ENCODE measurements around the gene C5orf58. TPM values are rescaled to one million over a fixed set of nuclear protein-coding genes. Genes with fewer than 3 reads are reported as not detected.

C5orf58 gene
- total and polyA plus RNA-seq, 9 of the 15 experiments (the other 6 are each of a cell fraction or from before 2014, with no cell fraction given), result 1.5 to 7.6 (median 5.3) TPM

GRCh38 chr5:170238456-170239196 is 5.8 kb downstream of the C5orf58 start:
- ChIA-PET CTCF (ENCODE audit: low intra/inter-chr PET ratio) (no interaction called here), POLR2A (no interaction called here)
- Histone ChIP-seq H2AFZ (ENCODE audit: low read depth, low read length) (no peak overlapping the region), H3K79me2 (ENCODE audit: control insufficient read depth, insufficient read depth, low read length) (no peaks in the 10 kb centered on the region), H4K20me1 (replicated peaks; ENCODE audit: control insufficient read depth, insufficient read depth, low read length) (no peaks in the 10 kb centered on the region), H3K4me2 (ENCODE audit: insufficient read depth, low read length) (no peak overlapping the region), H3K4me3 (no peak overlapping the region), H3K27me3 (ENCODE audit: control insufficient read depth in 2 of 2, insufficient read depth in 2 of 2, low read length in 2 of 2) (no peaks in the 10 kb centered on the region), H3K9me3 (replicated peaks; ENCODE audit: control insufficient read depth, insufficient read depth, low read depth, low read length) (no peaks in the 10 kb centered on the region), H3K9me1 (ENCODE audit: control insufficient read depth, insufficient read depth, low read length) (no peaks in the 10 kb centered on the region), H3K27ac (ENCODE audit: extremely low read depth, low read depth, low read length) (no peak overlapping the region), H3K4me1 (replicated peaks in 1 of 2; ENCODE audit: control insufficient read depth in 2 of 2, insufficient read depth in 2 of 2, low read length in 2 of 2) (peaks cover 0 to under 1% of the 10 kb centered on the region in 2 experiments; a peak in 1 of 5 replicates), H3K9ac (ENCODE audit: insufficient read depth in 1 of 2, low read depth in 2 of 2, low read length in 2 of 2) (no peak overlapping the region), H3K36me3 (ENCODE audit: control insufficient read depth, insufficient read depth, low read length) (no peaks in the 10 kb centered on the region)
- FAIRE-seq (no peak), ATAC-seq (no peak), DNase-seq (ENCODE audit: extremely low read depth in 1 of 4, low spot score in 3 of 4) (no peak)
- BruUV-seq (replicated peaks), result no TSS peak
- TF ChIP-seq ZBTB33 (CRISPR knock-in tag; IDR thresholded peaks at IDR 0.05) (no peak), BRCA1 (IDR thresholded peaks at IDR 0.05) (no peak), BRCA1 (CRISPR knock-in tag; IDR thresholded peaks at IDR 0.05) (no peak), ZFP30 (CRISPR knock-in tag; IDR thresholded peaks at IDR 0.05; ENCODE audit: borderline replicate concordance) (no peak), CEBPG (CRISPR knock-in tag; IDR thresholded peaks at IDR 0.05) (no peak), CEBPG (tag; conservative IDR thresholded peaks at IDR 0.05 in 1 of 2, IDR thresholded peaks at IDR 0.05 in 1 of 2) (no peak), PHF21A (IDR thresholded peaks at IDR 0.05; ENCODE audit: borderline replicate concordance, low read depth) (no peak), TEAD1 (CRISPR knock-in tag; IDR thresholded peaks at IDR 0.05) (no peak), ZNF655 (CRISPR knock-in tag; IDR thresholded peaks at IDR 0.05) (no peak), PTTG1 (tag; IDR thresholded peaks at IDR 0.05; ENCODE audit: low read depth) (no peak), PHF20 (IDR thresholded peaks at IDR 0.05; ENCODE audit: partially characterized antibody) (no peak), NBN (IDR thresholded peaks at IDR 0.05; ENCODE audit: low read depth) (no peak), KHSRP (IDR thresholded peaks at IDR 0.05) (no peak), ARID2 (IDR thresholded peaks at IDR 0.05) (no peak), ZFX (CRISPR knock-in tag; IDR thresholded peaks at IDR 0.05) (no peak), ZSCAN29 (IDR thresholded peaks at IDR 0.05) (no peak)
- 6% methylated on average over 1 of the region's 1 CpG for WGBS (ENCODE audit: insufficient coverage, low coverage, missing lambda C conversion rate)
- intact Hi-C loops (cut with micrococcal nuclease) (no loop called here), in situ Hi-C loops (cut with MboI) (no loop called here)
